HepG2 (cell line): ENCODE results near the gene ANTXR1. TPM values are rescaled to one million over a fixed set of nuclear protein-coding genes. Genes with fewer than 3 reads are reported as not detected.
A peak's percentile ranks its signal among the peaks of the same experiment; 100 is the strongest.

ENCODE experiments used
- AGO1 ChIP-seq: fragments of 200-400 bp; formaldehyde crosslinking; IDR thresholded peaks from 2 replicates; pipeline ENCODE4 v1.6.1; 2017; ENCODE audit warnings: mild to moderate bottlenecking, low read depth, low read length, moderate library complexity; ENCODE audit not compliant: poor library complexity, severe bottlenecking
- ARNTL ChIP-seq: sonication (generic); formaldehyde crosslinking; IDR thresholded peaks from 2 replicates; pipeline ENCODE4 v1.4.0; 2020; ENCODE audit warnings: mild to moderate bottlenecking, missing genetic modification reagents
- JUND ChIP-seq: sonication (generic); formaldehyde crosslinking; IDR thresholded peaks from 2 replicates; pipeline ENCODE4 v1.8.0; 2022; ENCODE audit warnings: mild to moderate bottlenecking, missing genetic modification reagents
- KDM3A ChIP-seq: IDR thresholded peaks from 2 replicates; pipeline ENCODE4 v1.6.1; 2018; ENCODE audit warnings: low read depth, missing compliant biosample characterization
- NCOA5 ChIP-seq: sonication (generic); formaldehyde crosslinking; IDR thresholded peaks from 2 replicates; pipeline ENCODE4 v1.4.0; 2020; ENCODE audit warnings: missing genetic modification reagents
- RCOR2 ChIP-seq: IDR thresholded peaks from 2 replicates; pipeline ENCODE4 v1.6.1; 2016; ENCODE audit warnings: missing biosample characterization, missing genetic modification reagents
- SETDB1 ChIP-seq: sonication (generic); formaldehyde crosslinking; IDR thresholded peaks from 2 replicates; pipeline ENCODE4 v1.5.1; 2020; ENCODE audit warnings: missing genetic modification reagents, mild to moderate bottlenecking, borderline replicate concordance
- SIN3A ChIP-seq: IDR thresholded peaks from 2 replicates; pipeline ENCODE4 v1.6.1; 2011; ENCODE audit warnings: low read depth, mild to moderate bottlenecking, control low read depth, low read length, borderline replicate concordance
- WIZ ChIP-seq: sonication (generic); formaldehyde crosslinking; IDR thresholded peaks from 2 replicates; pipeline ENCODE4 v1.5.1; 2020; ENCODE audit warnings: mild to moderate bottlenecking, missing genetic modification reagents
- ZBTB20 ChIP-seq: sonication (generic); formaldehyde crosslinking; IDR thresholded peaks from 2 replicates; pipeline ENCODE4 v1.8.1; 2023; ENCODE audit warnings: missing genetic modification reagents, low read depth, mild to moderate bottlenecking, borderline replicate concordance
- ZNF17 ChIP-seq: sonication (generic); formaldehyde crosslinking; IDR thresholded peaks from 2 replicates; pipeline ENCODE4 v1.5.0; 2020; ENCODE audit warnings: mild to moderate bottlenecking, missing genetic modification reagents
- ZNF253 ChIP-seq: sonication (generic); formaldehyde crosslinking; IDR thresholded peaks from 2 replicates; pipeline ENCODE4 v1.8.0; 2022; ENCODE audit warnings: mild to moderate bottlenecking, missing genetic modification reagents, borderline replicate concordance
- ZNF510 ChIP-seq: sonication (generic); formaldehyde crosslinking; IDR thresholded peaks from 2 replicates; pipeline ENCODE4 v1.4.0; 2020; ENCODE audit warnings: low read depth, mild to moderate bottlenecking, missing genetic modification reagents
- ZNF605 ChIP-seq: sonication (generic); formaldehyde crosslinking; IDR thresholded peaks from 2 replicates; pipeline ENCODE4 v1.8.0; 2022; ENCODE audit warnings: mild to moderate bottlenecking, missing genetic modification reagents
- ZSCAN25 ChIP-seq: sonication (generic); formaldehyde crosslinking; IDR thresholded peaks from 2 replicates; pipeline ENCODE4 v1.8.0; 2022; ENCODE audit warnings: mild to moderate bottlenecking, missing genetic modification reagents
- ZSCAN31 ChIP-seq: sonication (generic); formaldehyde crosslinking; IDR thresholded peaks from 2 replicates; pipeline ENCODE4 v1.5.0; 2020; ENCODE audit warnings: low read depth, mild to moderate bottlenecking, missing genetic modification reagents
- polyA plus RNA-seq, 8 experiments: library from polyadenylated mRNA; depleted of rRNA in 3 of 8; stranded (reverse) in 7 of 8; unstranded in 1 of 8; fragments of >200 nt; fragmentation: Illumina TruSeq in 4 of 8; extraction: Trizol in 4 of 8; gene quantifications; 2 replicates each; pipeline versions ENCODE4 v1.2.1 to v1.2.3, GENCODE V29; 2011 to 2016; ENCODE audit warnings: low read depth in 4 of 8, missing spikeins in 1 of 8, mixed read lengths in 1 of 8; ENCODE audit not compliant: insufficient read depth in 1 of 8
- total RNA-seq, 5 experiments: library from RNA; depleted of rRNA; stranded (reverse); fragments of >200 nt; fragmentation: Illumina TruSeq; extraction: Trizol; gene quantifications; 2 replicates each; pipeline ENCODE4 v1.2.3, GENCODE V29; 2016; ENCODE audit warnings: low read depth in 1 of 5
- TF ChIP-seq, protein P1 (sequence below): sonication (generic); formaldehyde crosslinking; IDR thresholded peaks from 2 replicates; pipeline ENCODE4 v1.4.0; 2020; ENCODE audit warnings: missing genetic modification reagents
- TF ChIP-seq, protein P2 (sequence below): sonication (generic); formaldehyde crosslinking; IDR thresholded peaks from 2 replicates; pipeline ENCODE4 v1.5.0; 2020; ENCODE audit warnings: missing genetic modification reagents

ANTXR1 gene
- total and polyA plus RNA-seq, 2 of the 13 experiments (the other 11 are each of a cell fraction or from before 2014, with no cell fraction given): 4.5 to 12.7 TPM

DNA sequence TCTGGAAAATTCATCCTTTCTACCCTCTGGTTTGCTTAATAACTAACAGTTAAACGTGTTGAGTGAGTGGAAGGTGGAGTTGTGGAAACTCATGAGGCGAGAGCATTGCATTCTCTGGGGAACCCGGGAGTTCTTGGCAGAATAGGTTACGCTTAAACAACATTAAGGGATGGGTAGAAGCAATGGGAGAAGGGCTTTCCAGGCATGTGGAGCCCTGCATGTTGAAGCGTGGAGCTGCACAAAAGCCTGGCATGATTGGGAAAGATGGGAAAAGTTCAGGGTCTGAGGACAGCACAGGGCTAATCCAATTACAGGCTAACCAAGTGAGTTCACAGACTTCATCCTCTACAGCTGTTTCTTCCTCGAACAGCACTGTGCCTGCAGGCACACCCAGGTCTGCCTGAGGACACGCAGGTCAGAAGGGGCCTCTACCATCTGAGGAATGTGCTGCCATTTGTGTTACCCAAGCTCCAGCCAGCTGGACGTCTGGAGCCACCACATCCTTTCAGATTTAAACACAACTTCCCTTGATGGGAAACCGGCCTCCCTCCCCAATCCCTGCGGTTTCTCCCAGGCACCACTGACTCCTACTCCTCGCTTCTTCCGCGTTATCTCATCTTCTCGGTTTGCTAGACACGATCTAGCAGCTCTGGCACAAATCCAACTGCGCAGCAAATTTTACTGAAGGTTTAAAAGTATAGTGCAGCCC lies 164.2 kb downstream of the ANTXR1 start (continued):
- TF ChIP-seq AGO1 (no peak), ZNF510 (CRISPR knock-in tag) (0 out of 2 replicates have a peak, but pooled peaks have one; percentile 13), WIZ (CRISPR knock-in tag) (no peak), SIN3A (no peak), JUND (CRISPR knock-in tag) (no peak), NCOA5 (CRISPR knock-in tag) (no peak), ZNF253 (CRISPR knock-in tag) (no peak), ZNF17 (no peak), ZSCAN31 (peak; percentile 27), ZSCAN25 (CRISPR knock-in tag) (0 out of 2 replicates have a peak, but pooled peaks have one; percentile 47), ZNF605 (CRISPR knock-in tag) (no peak), KDM3A (no peak), ZBTB20 (CRISPR knock-in tag) (peak; percentile 21; the same call in 1 of the 2 replicates), RCOR2 (no peak), ARNTL (CRISPR knock-in tag) (no peak), SETDB1 (CRISPR knock-in tag) (no peak)
- TF ChIP-seq, protein P1, sequence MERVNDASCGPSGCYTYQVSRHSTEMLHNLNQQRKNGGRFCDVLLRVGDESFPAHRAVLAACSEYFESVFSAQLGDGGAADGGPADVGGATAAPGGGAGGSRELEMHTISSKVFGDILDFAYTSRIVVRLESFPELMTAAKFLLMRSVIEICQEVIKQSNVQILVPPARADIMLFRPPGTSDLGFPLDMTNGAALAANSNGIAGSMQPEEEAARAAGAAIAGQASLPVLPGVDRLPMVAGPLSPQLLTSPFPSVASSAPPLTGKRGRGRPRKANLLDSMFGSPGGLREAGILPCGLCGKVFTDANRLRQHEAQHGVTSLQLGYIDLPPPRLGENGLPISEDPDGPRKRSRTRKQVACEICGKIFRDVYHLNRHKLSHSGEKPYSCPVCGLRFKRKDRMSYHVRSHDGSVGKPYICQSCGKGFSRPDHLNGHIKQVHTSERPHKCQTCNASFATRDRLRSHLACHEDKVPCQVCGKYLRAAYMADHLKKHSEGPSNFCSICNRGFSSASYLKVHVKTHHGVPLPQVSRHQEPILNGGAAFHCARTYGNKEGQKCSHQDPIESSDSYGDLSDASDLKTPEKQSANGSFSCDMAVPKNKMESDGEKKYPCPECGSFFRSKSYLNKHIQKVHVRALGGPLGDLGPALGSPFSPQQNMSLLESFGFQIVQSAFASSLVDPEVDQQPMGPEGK (CRISPR knock-in tag): no peak
- TF ChIP-seq, protein P2, sequence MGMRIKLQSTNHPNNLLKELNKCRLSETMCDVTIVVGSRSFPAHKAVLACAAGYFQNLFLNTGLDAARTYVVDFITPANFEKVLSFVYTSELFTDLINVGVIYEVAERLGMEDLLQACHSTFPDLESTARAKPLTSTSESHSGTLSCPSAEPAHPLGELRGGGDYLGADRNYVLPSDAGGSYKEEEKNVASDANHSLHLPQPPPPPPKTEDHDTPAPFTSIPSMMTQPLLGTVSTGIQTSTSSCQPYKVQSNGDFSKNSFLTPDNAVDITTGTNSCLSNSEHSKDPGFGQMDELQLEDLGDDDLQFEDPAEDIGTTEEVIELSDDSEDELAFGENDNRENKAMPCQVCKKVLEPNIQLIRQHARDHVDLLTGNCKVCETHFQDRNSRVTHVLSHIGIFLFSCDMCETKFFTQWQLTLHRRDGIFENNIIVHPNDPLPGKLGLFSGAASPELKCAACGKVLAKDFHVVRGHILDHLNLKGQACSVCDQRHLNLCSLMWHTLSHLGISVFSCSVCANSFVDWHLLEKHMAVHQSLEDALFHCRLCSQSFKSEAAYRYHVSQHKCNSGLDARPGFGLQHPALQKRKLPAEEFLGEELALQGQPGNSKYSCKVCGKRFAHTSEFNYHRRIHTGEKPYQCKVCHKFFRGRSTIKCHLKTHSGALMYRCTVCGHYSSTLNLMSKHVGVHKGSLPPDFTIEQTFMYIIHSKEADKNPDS: no peak
